Daoy (cell line): ENCODE results near the gene BANP. TPM values are rescaled to one million over a fixed set of nuclear protein-coding genes. Genes with fewer than 3 reads are reported as not detected.
A peak's percentile ranks its signal among the peaks of the same experiment; 100 is the strongest.
"Not testable (repeated sequence)": the region's sequence is repeated elsewhere in the genome, so short reads cannot be mapped to it uniquely, and the experiment has no call there.

Experiments
- DNase-seq: peaks from one replicate; pipeline ENCODE4 v3.0.0-alpha.2; 2015; ENCODE audit warnings: low read depth
- total RNA-seq: library from RNA; depleted of rRNA; stranded (reverse); fragments of >200 nt; shearing (Covaris generic); gene quantifications from 2 replicates; pipeline ENCODE4 v1.2.3, GENCODE V29; 2014

The BANP gene
- total RNA-seq, 1 experiment from 2014 or later, result 16.7 TPM

DNA sequence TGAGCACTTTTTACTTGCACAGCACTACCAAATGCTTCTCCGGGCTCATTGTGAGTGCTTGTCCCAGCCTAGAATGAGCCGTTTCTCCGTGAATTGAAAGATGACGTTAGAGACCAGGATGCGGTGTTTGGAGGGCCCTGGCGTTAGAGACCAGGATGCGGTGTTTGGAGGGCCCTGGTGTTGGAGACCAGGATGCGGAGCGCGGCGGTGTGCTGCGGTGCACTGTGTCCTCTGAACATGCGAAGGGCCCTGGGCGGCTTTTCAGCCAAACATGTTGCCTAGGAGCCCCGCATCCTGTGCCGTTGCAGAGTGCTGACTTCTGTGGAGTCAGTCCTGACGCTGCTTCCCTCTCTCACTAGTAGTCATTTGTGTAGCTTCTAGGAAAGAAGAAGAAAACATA is 42.7 kb downstream of the BANP start:
- no peak for DNase-seq

DNA sequence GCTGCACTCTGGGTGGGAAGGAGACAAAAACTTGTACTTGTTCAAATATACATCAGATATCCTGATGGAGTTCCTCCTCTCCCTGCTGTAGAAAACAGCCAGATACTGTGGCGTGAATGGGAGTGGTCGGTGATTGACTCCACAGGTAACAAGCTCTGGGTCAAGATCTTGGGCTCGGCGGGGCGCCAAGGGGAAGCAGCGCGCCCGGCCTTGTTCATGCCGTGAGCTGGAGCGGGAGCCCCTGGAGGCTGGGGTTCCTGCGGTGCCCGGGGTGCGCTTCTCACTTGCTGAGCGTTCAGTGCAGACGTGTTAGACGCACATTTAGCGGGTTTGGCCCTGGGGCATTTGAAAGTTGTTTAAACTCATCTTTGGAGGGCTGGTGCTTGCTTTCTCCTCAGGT is 44.4 kb downstream of the BANP start:
- no peak for DNase-seq

DNA sequence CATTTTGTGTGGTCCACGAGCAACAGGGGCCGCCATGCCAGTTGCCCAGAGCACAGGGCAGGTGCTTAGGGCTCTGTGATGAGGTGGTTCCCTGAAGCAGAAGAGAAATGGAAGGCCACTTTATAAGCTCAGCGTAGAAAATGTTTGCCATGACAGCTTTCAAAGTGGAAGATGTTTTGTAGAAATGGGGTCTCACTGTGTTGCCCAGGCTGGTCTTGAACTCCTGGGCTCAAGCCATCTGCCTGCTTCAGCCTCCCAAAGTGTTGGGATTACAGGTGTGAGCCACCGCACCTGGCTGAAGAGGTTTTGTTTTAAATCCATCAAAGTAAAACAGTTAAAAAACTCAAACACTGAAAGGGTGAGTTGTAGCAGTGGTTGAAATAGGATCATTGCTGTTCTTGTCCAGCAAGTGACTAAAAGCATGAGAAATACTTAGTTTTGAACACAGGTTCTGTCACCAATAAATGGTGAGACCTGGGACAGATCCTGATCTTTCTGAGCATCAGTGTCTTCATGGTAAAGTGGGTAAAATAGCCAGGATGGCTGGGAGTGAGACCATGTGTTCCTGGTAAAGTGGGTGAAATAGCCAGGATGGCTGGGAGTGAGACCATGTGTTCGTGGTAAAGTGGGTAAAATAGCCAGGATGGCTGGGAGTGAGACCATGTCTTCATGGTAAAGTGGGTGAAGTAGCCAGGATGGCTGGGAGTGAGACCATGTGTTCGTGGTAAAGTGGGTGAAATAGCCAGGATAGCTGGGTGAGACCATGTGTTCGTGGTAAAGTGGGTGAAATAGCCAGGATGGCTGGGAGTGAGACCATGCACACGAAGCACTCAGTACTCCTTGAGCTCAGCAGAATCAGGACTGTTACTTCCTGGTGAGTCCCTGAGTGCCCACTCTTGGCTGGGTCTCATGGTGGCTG is 46.0 kb downstream of the BANP start:
- DNase-seq, result no peak

DNA sequence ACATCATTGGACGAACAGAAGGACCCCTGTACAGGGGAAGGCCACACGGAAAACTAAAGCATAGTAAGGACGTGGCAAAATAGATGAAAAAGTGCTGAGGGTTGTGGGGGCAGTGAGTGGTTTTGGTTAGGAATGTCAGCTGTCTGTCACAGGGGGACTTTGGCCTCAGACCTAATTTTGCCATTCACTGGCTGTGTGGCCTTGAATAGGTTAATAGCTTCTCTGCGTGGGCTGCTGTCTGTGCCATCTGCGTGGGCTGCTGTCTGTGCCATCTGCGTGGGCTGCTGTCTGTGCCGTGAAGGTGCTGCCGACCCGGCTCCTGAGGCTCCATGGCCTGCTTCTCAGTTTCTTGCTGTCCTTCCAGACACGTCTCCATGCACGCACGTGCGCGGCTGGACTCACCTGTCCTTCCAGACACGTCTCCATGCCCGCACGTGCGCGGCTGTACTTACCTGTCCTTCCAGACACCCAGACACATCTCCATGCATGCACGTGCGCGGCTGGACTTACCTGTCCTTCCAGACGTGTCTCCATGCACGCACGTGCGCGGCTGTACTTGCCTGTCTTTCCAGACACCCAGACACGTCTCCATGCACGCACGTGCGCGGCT is 47.1 kb downstream of the BANP start:
- DNase-seq, result not testable (repeated sequence)

DNA sequence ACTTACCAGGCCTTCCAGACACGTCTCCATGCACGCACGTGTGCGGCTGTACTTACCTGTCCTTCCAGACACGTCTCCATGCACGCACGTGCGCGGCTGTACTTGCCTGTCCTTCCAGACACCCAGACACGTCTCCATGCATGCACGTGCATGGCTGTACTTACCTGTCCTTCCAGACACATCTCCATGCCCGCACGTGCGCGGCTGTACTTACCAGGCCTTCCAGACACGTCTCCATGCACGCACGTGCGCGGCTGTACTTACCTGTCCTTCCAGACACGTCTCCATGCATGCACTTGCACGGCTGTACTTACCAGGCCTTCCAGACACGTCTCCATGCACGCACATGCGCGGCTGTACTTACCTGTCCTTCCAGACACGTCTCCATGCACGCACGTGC is 47.8 kb downstream of the BANP start:
- DNase-seq, result not testable (repeated sequence)

DNA sequence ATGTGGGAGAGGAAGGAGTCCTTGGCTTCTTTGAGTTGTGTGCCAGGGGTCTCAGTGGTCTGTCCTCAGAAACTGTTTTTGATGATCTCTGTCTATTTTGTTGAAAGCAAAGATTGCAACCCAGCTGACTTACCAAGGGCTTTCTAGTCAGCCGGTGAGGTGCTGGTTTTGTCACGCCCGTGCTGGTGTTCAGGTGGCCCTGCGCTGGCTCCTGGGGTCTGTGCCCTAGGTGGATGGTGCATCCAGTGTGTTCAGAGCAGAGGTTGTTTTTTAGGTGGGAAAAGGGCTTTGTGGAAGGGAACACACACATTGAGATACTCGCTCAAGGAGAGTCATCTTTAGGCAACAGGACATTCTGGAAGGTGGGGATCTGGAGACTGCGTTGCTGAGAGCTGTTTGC is 51.0 kb downstream of the BANP start:
- no peak for DNase-seq

DNA sequence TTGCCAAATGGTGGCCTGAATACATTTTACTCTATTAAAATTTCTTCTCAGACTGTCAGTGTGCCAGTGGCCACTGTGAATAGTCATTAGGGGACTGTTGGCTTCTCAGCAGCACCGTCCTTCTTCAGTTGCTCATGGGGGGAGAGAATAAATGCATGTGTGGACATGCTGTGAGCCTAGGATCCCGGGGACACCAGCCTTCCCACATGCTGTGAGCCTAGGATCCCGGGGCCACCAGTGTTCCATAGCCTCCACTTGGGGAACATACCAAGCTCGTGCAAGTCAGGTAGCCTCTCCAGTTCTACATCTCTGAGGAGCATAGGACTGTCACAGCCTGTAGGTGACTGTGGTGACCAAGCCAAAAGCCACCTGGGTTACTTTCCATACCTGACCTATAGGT is 51.5 kb downstream of the BANP start:
- no peak for DNase-seq

DNA sequence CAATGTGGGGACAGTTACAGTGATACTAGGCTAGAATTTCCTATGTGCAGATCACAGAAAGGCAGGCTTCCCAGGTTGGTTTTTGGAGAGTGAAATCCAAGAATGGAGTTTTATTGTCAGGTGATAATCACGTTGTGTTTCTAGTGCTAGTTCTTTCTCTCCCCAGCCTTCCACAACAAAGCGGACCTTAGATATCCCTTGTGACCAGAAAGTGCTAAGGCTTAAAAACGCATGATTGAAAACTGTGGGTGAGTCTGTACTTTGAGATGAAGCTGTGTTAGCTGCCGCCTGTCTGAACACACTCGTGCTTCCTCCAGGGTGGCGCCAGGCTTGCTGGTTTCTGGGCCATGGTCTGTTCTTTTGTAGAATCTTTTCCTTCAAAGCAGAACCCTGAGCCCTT is 52.1 kb downstream of the BANP start:
- no peak for DNase-seq

DNA sequence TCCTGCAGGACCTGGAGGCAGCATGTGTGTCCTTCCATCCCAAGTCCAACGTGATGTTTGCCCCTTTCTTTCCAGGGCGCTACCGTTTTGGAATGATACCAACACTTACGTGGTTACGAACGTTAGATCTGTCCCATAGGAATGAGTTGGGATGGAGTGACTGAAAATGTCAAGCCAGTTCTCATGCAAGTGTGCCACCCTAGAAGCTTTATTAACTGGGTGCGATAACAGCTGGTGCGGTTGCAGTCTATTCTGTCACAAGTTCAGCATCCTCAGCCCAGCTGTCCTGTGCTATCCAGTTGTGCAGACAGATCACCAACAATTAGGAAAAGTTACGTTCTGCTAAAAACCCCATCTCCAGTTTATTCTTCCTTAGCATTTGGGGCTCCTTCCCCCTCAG is 52.5 kb downstream of the BANP start:
- DNase-seq, result no peak

DNA sequence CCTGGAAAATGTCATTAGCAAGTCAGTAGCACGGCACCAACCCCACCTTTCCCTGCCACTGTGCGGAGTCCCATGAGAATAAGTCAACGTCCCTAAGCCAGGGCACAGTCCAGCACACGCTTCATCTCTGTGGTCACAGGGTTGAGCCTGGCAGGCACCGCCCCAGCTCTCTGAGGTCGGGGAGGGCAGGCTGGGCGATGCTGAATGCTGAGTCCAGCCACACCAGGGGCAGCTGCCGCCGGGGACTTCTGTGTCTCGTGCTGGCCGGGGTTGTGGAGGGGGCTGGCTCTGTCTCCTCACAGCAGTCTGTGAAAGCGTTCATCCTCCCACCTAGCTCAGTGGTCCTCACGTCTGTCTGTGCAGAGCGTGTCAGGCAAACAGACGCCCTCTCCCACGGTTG is 53.2 kb downstream of the BANP start:
- no peak for DNase-seq

DNA sequence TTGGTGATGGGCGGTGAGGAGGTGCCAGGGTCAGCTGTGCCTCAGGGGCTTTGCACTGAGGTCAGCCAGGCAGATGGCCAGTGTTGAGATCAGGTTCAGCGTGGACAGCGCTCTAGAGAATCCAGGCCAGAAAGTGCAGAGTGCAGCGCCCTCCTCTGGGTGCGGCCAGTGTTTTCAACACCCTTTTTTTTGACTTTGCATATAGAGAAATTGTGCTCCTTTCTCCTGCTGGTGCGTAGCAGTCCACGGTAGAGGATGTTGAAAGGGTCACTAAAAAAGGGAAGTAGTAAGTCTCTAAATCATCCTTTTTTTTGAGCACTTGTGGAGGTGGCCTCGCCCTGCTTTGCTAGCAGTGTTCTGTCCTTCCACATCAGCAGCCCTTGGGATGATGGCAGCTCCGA is 53.9 kb downstream of the BANP start:
- DNase-seq, result no peak

DNA sequence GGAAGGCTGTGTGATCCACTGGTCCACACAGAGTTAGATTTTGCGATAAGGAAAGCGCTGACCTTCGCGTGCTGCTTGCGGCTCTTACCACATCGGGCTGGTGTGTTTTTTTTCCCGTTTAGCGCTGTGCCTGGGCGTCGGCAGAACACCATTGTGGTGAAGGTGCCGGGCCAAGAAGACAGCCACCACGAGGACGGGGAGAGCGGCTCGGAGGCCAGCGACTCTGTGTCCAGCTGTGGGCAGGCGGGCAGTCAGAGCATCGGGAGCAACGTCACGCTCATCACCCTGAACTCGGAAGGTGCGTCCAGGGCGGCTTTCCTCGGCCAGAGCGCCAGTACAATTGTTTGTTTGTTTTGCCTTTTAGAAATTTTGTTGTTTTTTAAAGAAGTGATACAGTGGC is 54.7 kb downstream of the BANP start:
- DNase-seq, result no peak

DNA sequence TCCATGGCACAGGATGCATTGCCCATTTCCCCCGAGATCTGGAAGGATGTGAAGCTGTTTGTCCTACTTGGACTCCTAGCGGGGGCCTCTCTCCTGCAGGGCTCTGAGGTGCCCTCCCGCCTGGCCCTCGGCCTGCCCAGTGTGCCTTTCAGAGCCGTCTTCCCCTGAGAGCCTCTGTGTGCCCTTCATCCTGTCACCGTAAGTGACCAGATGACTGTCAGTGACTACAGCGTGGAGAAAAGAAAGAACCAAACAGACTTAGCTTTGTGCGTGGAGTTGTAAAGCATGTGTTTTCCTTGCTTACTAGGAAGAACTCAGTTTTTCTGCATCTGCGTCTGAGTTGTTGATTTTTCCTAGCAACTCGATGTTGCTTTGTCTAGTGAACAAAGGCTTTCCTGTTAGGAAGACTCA is 56.1 kb downstream of the BANP start:
- DNase-seq, result no peak

DNA sequence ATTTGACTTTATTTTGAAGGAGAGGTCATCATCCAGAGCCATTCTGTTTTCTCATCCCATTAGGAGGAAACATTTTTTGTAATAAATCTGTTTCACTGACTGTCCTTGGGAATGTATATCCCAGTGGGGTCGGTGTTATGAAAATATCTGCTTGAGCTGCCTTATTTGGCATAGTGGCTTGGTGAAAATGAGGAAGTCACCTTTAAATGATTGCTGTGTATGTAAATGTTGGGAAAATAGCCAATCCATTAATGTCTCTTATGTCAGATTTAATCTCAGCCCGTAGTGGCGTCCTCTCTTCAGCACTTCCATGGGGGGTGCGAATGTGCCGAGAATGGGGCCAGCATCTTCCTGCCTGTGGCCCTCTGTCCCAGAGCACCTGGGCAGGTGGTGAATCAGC is 57.6 kb downstream of the BANP start:
- DNase-seq, result no peak

DNA sequence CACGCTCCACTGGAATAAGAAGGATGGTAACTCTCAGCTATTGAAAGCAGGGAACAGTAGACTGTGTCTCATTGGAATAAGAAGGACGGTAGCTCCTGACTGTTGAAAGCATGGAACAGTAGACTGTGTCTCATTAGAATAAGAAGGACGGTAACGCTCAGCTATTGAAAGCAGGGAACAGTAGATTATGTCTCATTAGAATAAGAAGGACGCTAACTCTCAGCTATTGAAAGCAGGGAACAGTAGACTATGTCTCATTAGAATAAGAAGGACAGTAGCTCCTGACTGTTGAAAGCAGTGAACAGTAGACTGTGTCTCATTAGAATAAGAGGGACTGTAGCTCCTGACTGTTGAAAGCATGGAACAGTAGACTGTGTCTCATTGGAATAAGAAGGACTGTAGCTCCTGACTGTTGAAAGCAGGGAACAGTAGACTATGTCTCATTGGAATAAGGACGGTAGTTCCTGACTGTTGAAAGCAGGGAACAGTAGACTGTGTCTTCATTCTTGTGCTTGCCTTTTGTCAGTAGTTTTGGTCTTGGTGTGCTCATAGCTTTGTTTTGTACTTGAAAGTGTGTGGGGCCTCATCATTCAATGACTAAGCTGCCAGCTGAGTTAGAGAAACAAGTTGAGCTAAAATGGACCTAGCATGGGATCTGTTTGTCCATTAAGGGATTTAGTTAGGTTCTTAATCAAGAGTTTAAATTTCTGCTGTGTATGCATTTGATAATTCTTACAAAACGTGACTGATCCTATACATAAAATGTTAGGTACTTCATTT is 58.5 kb downstream of the BANP start:
- no peak for DNase-seq

DNA sequence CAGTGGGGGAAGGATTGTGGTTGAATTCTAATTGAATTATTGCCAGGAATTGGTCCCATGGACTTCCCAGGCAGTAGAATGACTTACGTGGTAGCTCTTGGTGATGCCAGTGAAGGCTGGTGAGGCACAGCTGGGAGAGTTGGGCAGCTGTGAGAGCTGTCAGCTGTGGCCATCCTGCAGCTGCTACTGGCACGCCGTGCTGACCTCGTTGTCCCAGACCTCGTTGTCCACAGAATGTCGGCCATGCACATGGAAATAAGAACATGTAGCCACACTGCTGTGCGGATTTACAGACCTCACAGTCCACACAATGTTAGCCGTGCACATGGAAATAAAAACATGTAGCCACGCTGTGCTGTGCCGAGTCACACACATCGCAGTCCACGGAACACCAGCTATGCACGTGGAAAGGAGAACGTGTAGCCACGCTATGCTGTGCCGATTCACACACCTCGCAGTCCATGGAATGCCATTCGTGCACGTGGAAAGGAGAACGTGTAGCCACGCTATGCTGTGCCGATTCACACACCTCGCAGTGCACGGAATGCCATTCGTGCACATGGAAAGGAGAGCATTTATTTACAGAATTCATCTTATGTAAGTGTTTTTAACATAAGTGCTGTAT is 59.2 kb downstream of the BANP start:
- no peak for DNase-seq

DNA sequence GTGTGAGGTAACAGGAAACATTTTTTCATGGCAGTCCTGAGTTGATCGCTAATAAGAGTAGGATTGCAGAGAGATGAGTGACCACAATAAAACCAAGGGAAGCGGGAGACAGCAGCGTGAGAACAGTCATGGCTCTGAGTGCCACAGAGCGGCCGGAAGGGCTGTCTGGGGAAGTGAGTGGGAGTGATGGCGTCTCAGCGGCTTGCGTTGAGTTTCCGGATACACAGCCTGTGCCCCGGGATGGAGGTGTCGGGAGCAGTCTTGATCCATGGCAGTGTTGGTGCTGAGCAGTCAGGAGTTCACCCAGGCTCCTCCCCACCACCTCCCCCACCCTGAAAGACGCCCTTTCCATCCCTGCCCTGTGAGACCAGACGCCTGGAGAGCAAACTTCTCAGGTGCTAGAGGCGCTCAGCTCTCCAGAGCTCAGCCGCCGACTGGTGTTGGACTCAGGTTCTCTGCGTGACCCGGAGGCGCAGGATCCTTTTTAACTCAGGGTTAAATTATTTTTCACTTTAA is 59.8 kb downstream of the BANP start:
- DNase-seq, result no peak

DNA sequence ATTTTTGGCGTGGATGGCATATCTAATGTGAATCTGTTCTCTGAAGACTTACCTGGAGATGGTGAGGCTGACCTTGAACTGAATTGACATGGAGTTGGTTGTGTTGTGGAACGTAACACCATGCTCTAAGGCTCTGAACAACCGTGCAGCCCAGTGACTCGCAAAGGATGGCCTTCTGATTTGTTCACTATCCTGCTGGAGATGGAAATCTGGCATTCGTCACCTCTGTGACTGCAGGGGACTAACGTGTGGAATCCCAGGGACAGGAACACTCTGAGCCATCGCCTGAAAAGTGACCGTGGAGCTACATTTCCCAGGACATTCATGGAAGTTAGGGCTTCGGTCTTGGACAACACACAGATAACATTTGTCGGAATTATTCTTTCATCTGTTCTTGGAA is 61.1 kb downstream of the BANP start:
- DNase-seq, result no peak

DNA sequence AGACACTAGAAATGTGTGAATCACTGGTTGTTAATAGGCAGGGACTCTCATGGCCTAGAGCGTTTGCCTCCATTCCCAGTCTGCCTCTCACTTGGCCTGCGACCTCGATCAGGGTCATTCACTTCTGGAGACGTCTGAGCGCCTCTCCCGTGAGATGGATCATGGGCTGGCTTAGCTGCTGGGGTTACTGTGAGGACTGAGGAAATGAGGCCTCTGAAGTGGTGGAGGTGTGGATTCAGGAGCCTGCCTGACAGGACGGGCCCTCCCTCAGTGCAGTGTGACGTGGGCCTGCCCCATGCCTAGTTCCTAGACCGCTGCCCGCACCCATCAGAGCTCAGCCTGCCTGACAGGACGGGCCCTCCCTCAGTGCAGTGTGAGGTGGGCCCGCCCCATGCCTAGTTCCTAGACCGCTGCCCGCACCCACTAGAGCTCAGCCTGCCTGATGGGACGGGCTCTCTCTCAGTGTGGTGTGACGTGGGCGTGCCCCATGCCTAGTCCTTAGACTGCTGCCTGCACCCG is 61.9 kb downstream of the BANP start:
- peak; percentile 58 for DNase-seq

DNA sequence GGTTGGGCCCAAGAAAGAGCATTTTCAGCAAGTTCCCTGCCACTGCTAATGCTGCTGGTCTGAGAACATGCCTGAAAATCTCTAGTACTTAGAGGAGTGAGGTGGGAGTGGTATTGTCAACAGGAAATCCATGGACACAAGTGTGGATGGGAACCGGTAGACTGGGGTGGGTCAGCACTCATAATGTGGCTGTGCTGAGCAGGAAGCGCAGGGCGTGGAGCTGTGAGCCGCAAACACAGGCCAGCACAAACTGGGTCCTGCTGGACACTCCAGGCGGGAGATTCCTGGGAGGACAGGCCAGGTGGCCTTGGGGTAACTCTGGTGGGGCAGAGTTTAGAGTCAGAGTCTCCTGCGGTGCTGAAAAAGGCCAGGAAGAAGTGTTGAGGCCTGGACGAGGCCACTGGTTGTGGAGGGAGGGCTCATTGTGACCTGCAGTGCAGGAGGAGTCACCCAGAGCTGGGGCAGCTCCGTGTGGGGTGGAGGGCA is 62.6 kb downstream of the BANP start:
- DNase-seq, result peak; percentile 10

DNA sequence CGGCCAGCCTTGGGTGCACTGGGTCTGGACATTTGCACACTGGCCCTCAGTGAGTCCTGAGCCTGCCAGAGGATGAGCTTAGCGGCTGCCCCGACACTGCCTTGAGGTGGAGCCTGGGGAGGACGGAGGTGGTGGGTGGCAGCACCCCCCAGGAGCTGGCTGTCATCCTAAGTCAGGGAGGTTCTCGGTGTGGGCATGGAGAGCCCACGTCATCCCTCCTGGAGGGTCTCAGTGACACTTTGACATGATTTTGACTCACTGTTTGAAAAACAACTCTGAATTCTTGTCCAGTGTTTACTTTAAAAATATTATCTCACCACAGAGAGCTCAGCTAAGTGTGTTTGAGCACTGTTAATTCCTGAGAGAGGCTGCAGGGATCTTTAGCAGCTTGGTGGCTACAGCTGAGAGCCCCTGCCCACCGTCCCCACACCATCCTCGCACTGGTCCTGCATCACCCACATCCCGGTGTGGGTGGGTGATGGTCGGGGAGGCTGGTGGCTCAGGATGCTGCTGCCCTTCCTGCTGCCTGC is 63.1 kb downstream of the BANP start:
- peak; percentile 88 for DNase-seq
